Smooth muscle cell (in vitro differentiated cells): Measurements from ENCODE around the gene HIF3A. TPM values are rescaled to one million over a fixed set of nuclear protein-coding genes. Genes with fewer than 3 reads are reported as not detected.
A peak's percentile ranks its signal among the peaks of the same experiment; 100 is the strongest.

Source experiments
- DNase-seq: peaks from one replicate; lab custom pipeline; 2025; ENCODE audit not compliant: unreplicated experiment; lab: John Stamatoyannopoulos, UW
- H2AFZ ChIP-seq: fragments of 200-600 bp; sonication (generic); 2 replicates; pipeline ENCODE4 v1.6.0; 2016; ENCODE audit warnings: antibody characterized with exemption, low read depth, mild to moderate bottlenecking
- H3F3A ChIP-seq: fragments of 200-600 bp; sonication (generic); 2 replicates; pipeline ENCODE4 v1.6.0; 2017; ENCODE audit warnings: antibody characterized with exemption, low read depth
- H3K27ac ChIP-seq: fragments of 200-600 bp; sonication (generic); 2 replicates; pipeline ENCODE4 v1.5.1; 2016; ENCODE audit warnings: low read depth, mild to moderate bottlenecking
- H3K27me3 ChIP-seq: fragments of 200-600 bp; sonication (generic); 2 replicates; pipeline ENCODE4 v1.6.1; 2016; ENCODE audit warnings: low read depth, mild to moderate bottlenecking
- H3K36me3 ChIP-seq: fragments of 200-600 bp; sonication (generic); 2 replicates; pipeline ENCODE4 v1.5.1; 2016; ENCODE audit warnings: low read depth
- H3K4me1 ChIP-seq: fragments of 200-600 bp; sonication (generic); 2 replicates; pipeline ENCODE4 v1.5.1; 2016; ENCODE audit warnings: low read depth
- H3K4me2 ChIP-seq: fragments of 200-600 bp; sonication (generic); 2 replicates; pipeline ENCODE4 v1.6.0; 2016; ENCODE audit warnings: mild to moderate bottlenecking
- H3K4me3 ChIP-seq: fragments of 200-600 bp; sonication (generic); 2 replicates; pipeline ENCODE4 v1.5.1; 2016; ENCODE audit warnings: mild to moderate bottlenecking
- H3K79me2 ChIP-seq: fragments of 200-600 bp; sonication (generic); 2 replicates; pipeline ENCODE4 v1.6.0; 2016; ENCODE audit warnings: low read depth, mild to moderate bottlenecking
- H3K9ac ChIP-seq: fragments of 200-600 bp; sonication (generic); 2 replicates; pipeline ENCODE4 v1.6.0; 2016; ENCODE audit warnings: low read depth
- H3K9me3 ChIP-seq: fragments of 200-600 bp; sonication (generic); replicated peaks from 2 replicates; pipeline ENCODE4 v1.5.1; 2016; ENCODE audit warnings: low read depth
- H4K20me1 ChIP-seq: fragments of 200-600 bp; sonication (generic); 2 replicates; pipeline ENCODE4 v1.6.0; 2016; ENCODE audit warnings: low read depth
- WGBS: methylation state at CpG from one replicate; pipeline ENCODE4 v1.1.7; 2016; ENCODE audit warnings: low lambda C conversion rate; 5-methylcytosine and 5-hydroxymethylcytosine counted together
- polyA plus RNA-seq: library from polyadenylated mRNA; unstranded; fragments of >200 nt; fragmentation: Nextera tagmentation; extraction: Ambion mirVana; gene quantifications from 2 replicates; pipeline ENCODE4 v1.2.1, GENCODE V29; 2016
- total RNA-seq: library from RNA; depleted of rRNA; stranded (reverse); fragments of >200 nt; gene quantifications from 2 replicates; pipeline ENCODE4 v1.2.3, GENCODE V29; 2014
- TF ChIP-seq, protein P1 (sequence below): fragments of 200-600 bp; sonication (generic); IDR thresholded peaks from 2 replicates; pipeline ENCODE4 v1.5.1; 2017; ENCODE audit warnings: borderline replicate concordance, mild to moderate bottlenecking, antibody characterized with exemption; ENCODE audit not compliant: insufficient read depth, poor library complexity, severe bottlenecking

HIF3A gene
- total and polyA plus RNA-seq, 2 experiments from 2014 or later = 4.9 to 16.2 TPM

GRCh38 chr19:46349311-46349993, 52.6 kb downstream of the HIF3A start:
- Histone ChIP-seq H2AFZ (no peak overlapping the region), H3K36me3 (no peaks in the 10 kb centered on the region), H4K20me1 (peaks cover 59% of the 10 kb centered on the region), H3K9me3 (no peaks in the 10 kb centered on the region), H3K27ac (no peak overlapping the region), H3K27me3 (no peaks in the 10 kb centered on the region), H3F3A (no peaks in the 10 kb centered on the region), H3K4me2 (no peak overlapping the region), H3K4me1 (peaks cover 4% of the 10 kb centered on the region), H3K9ac (no peak overlapping the region), H3K79me2 (peaks cover 39% of the 10 kb centered on the region), H3K4me3 (no peak overlapping the region)
- TF ChIP-seq, protein P1, sequence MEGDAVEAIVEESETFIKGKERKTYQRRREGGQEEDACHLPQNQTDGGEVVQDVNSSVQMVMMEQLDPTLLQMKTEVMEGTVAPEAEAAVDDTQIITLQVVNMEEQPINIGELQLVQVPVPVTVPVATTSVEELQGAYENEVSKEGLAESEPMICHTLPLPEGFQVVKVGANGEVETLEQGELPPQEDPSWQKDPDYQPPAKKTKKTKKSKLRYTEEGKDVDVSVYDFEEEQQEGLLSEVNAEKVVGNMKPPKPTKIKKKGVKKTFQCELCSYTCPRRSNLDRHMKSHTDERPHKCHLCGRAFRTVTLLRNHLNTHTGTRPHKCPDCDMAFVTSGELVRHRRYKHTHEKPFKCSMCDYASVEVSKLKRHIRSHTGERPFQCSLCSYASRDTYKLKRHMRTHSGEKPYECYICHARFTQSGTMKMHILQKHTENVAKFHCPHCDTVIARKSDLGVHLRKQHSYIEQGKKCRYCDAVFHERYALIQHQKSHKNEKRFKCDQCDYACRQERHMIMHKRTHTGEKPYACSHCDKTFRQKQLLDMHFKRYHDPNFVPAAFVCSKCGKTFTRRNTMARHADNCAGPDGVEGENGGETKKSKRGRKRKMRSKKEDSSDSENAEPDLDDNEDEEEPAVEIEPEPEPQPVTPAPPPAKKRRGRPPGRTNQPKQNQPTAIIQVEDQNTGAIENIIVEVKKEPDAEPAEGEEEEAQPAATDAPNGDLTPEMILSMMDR = no peak
- 93% methylated on average over 11 of the region's 11 CpGs for WGBS
- no peak for DNase-seq

DNA sequence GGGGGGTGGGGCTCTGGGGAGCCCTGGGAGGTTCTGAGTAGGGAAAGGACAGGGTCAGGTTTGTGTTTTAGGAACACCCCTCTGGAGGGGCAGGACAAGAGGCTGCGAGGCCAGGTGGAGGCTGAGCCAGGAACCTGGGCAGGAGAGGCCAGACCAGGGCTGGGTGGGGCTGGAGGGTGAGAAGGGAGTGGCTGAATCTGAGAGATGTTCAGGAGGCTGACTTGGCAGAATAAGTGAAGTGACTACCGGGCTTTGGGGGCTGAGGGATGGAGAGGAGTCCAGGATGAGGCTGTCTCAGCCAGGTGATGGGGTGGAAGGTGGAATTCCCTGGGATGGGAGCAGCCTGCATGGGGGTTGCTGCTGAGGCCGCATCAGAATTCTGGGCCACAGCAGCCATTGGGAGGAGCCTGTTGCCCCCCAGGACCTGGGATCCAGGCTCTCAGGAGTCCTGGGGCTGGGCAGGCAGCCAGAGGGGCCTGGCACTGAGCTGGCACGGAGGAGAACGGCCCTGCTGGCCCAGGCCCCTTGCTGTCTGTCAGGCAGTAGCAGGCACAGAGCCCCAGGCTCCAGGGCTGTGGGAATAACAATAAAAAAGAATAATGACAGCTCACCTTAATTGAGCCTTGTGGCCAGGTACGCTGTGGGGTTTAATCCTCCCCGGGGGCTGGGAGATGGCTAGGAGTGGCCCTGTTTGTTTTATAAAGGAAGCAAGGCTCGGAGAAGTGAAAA, 53.4 kb downstream of the HIF3A start:
- TF ChIP-seq, protein P1 = no peak
- H3K27me3 ChIP-seq = no peaks in the 10 kb centered on the region
- no peak overlapping the region for H3K9ac ChIP-seq
- no peak overlapping the region for H3K4me2 ChIP-seq
- H3K36me3 ChIP-seq = no peaks in the 10 kb centered on the region
- peaks cover 4% of the 10 kb centered on the region for H3K4me1 ChIP-seq
- H3K4me3 ChIP-seq = no peak overlapping the region
- no peaks in the 10 kb centered on the region for H3K9me3 ChIP-seq
- WGBS = 66% methylated on average over 7 of the region's 8 CpGs
- H3F3A ChIP-seq = no peaks in the 10 kb centered on the region
- H4K20me1 ChIP-seq = peaks cover 59% of the 10 kb centered on the region
- no peak for DNase-seq
- peak overlapping the region; percentile 11 for H3K27ac ChIP-seq
- no peak overlapping the region for H2AFZ ChIP-seq
- peaks cover 39% of the 10 kb centered on the region for H3K79me2 ChIP-seq

DNA sequence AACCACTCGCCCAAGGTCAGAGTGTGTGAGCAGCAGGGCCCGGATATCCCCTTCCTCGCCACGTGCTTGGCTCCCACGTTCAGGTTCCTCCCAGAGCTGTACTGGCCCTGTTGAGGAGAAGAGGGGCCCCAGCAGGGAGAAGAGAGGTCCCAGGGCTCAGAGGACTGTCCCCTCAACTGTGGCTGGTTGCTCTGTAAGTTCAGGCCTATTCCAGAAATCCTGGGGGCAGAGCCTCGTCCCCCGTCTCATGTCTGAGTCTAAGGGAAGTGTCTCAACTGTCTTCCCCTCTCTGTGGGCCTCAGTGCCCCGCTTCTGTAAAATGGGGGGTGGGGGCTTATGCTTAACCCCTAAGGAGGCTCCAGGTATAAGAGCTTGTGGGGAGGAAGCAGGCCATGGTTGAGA, 53.9 kb downstream of the HIF3A start:
- Histone ChIP-seq H3K27me3 (no peaks in the 10 kb centered on the region), H3K4me2 (no peak overlapping the region), H4K20me1 (peaks cover 62% of the 10 kb centered on the region), H3K4me3 (no peak overlapping the region), H2AFZ (no peak overlapping the region), H3F3A (no peaks in the 10 kb centered on the region), H3K27ac (peak overlapping the region; percentile 10), H3K9ac (no peak overlapping the region), H3K36me3 (no peaks in the 10 kb centered on the region), H3K79me2 (peaks cover 39% of the 10 kb centered on the region), H3K9me3 (no peaks in the 10 kb centered on the region), H3K4me1 (peaks cover 4% of the 10 kb centered on the region)
- 61% methylated on average over 8 of the region's 8 CpGs for WGBS
- DNase-seq = no peak
- TF ChIP-seq, protein P1 = no peak
